DMS53 treated with DMSO at 0.1 percent for 48 hours (cell line): ENCODE measurements around the gene PRELID3B.

Experiments
- DNase-seq: peaks from one replicate; lab custom pipeline; 2025; ENCODE audit not compliant: unreplicated experiment; lab: John Stamatoyannopoulos, UW

Gene PRELID3B

GRCh38 chr20:58996226-58996611 is 46.4 kb downstream of the PRELID3B start:
- no peak for DNase-seq

- DNase-seq, result peak; percentile 76
Measured at GRCh38 chr20:58995461-58996225, 46.9 kb downstream of the PRELID3B start.

- DNase-seq, result no peak
Measured at GRCh38 chr20:58994390-58995159, 48.0 kb downstream of the PRELID3B start.

- DNase-seq, result peak; percentile 50
Measured at GRCh38 chr20:58993332-58994248, 49.0 kb downstream of the PRELID3B start.

GRCh38 chr20:58992911-58993310 is 49.7 kb downstream of the PRELID3B start:
- DNase-seq, result no peak

GRCh38 chr20:58991715-58992114 is 50.9 kb downstream of the PRELID3B start:
- no peak for DNase-seq

GRCh38 chr20:58990651-58991445 is 51.7 kb downstream of the PRELID3B start:
- DNase-seq, result no peak

GRCh38 chr20:58989196-58989595 is 53.4 kb downstream of the PRELID3B start:
- DNase-seq, result no peak

- DNase-seq, result no peak
Measured at GRCh38 chr20:58988565-58988882, 54.1 kb downstream of the PRELID3B start.

GRCh38 chr20:58987790-58988564 is 54.6 kb downstream of the PRELID3B start:
- no peak for DNase-seq

GRCh38 chr20:58986968-58987517 is 55.5 kb downstream of the PRELID3B start:
- DNase-seq, result no peak

GRCh38 chr20:58986286-58986967 is 56.2 kb downstream of the PRELID3B start:
- DNase-seq, result no peak

- no peak for DNase-seq
Measured at GRCh38 chr20:58985656-58986055, 56.9 kb downstream of the PRELID3B start.

GRCh38 chr20:58984691-58985090 is 57.9 kb downstream of the PRELID3B start:
- DNase-seq, result no peak
